T-helper 2 cell treated with Interferon-gamma antibody and Interleukin-4, amounts not matched to agents 100 ng/mL and 5 ng/mL, for 36 hours (primary cell): ENCODE results near the gene BABAM2. TPM values are rescaled to one million over a fixed set of nuclear protein-coding genes. Genes with fewer than 3 reads are reported as not detected.
"Not testable (repeated sequence)": the region's sequence is repeated elsewhere in the genome, so short reads cannot be mapped to it uniquely, and the experiment has no call there.

Source experiments
- intact Hi-C: fragments of 100-400 bp; cut with micrococcal nuclease; formaldehyde crosslinking; loops from one replicate; pipeline ENCODE4 v1.15.1; 2023
- total RNA-seq: library from RNA; stranded (reverse); gene quantifications from 2 replicates; pipeline ENCODE4 v1.2.3, GENCODE V29; 2022

The BABAM2 gene
- total RNA-seq, 1 donor from 2014 or later: 40.4 TPM

GRCh38 chr2:28363686-28364280 lies 473.3 kb downstream of the BABAM2 start:
- intact Hi-C loops: loop anchor here (10.0 kb wide), 1 partner anchor 531 kb away; the partner anchor contains the start of gene WDR43

- intact Hi-C loops: loop anchor here (10.0 kb wide), 1 partner anchor 530 kb away; the partner anchor contains the start of gene WDR43
Measured at GRCh38 chr2:28364610-28365009, 474.1 kb downstream of the BABAM2 start.

- intact Hi-C loops: loop anchor here (10.0 kb wide), 1 partner anchor 530 kb away; the partner anchor contains the start of gene WDR43
Measured at GRCh38 chr2:28365158-28365557, 474.6 kb downstream of the BABAM2 start.

GRCh38 chr2:28366149-28366495 lies 475.6 kb downstream of the BABAM2 start:
- intact Hi-C loops: loop anchor here (1.0 to 10.0 kb wide), 3 partner anchors 24 to 529 kb away; partner anchors contain the start of genes TRMT61B and WDR43

- intact Hi-C loops: loop anchor here (1.0 to 10.0 kb wide), 3 partner anchors 24 to 528 kb away; partner anchors contain the start of genes TRMT61B and WDR43
Measured at GRCh38 chr2:28366496-28367282, 476.2 kb downstream of the BABAM2 start.

- intact Hi-C loops: loop anchor here (2.0 to 10.0 kb wide), 2 partner anchors 503 to 527 kb away; partner anchors contain the start of genes TRMT61B and WDR43
Measured at GRCh38 chr2:28367667-28368356, 477.3 kb downstream of the BABAM2 start.

GRCh38 chr2:28368357-28368798 lies 477.8 kb downstream of the BABAM2 start:
- intact Hi-C loops: loop anchor here (10.0 kb wide), 1 partner anchor 526 kb away; the partner anchor contains the start of gene WDR43

GRCh38 chr2:28369358-28369757 lies 478.8 kb downstream of the BABAM2 start:
- intact Hi-C loops: loop anchor here (10.0 kb wide), 1 partner anchor 525 kb away; the partner anchor contains the start of gene WDR43

- intact Hi-C loops: no loop called here
Measured at GRCh38 chr2:28370354-28370753, 479.8 kb downstream of the BABAM2 start.

GRCh38 chr2:28371728-28372127 lies 481.2 kb downstream of the BABAM2 start:
- intact Hi-C loops: not testable (repeated sequence)

GRCh38 chr2:28373854-28374253 lies 483.3 kb downstream of the BABAM2 start:
- intact Hi-C loops: no loop called here

- intact Hi-C loops: no loop called here
Measured at GRCh38 chr2:28374331-28374730, 483.8 kb downstream of the BABAM2 start.

- intact Hi-C loops: no loop called here
Measured at GRCh38 chr2:28375236-28375635, 484.7 kb downstream of the BABAM2 start.

GRCh38 chr2:28375742-28376631 lies 485.5 kb downstream of the BABAM2 start:
- intact Hi-C loops: no loop called here

GRCh38 chr2:28377195-28377816 lies 486.8 kb downstream of the BABAM2 start:
- intact Hi-C loops: no loop called here

- intact Hi-C loops: no loop called here
Measured at GRCh38 chr2:28377984-28378678, 487.6 kb downstream of the BABAM2 start.

- intact Hi-C loops: no loop called here
Measured at GRCh38 chr2:28378679-28379584, 488.4 kb downstream of the BABAM2 start.

GRCh38 chr2:28380219-28380618 lies 489.7 kb downstream of the BABAM2 start:
- intact Hi-C loops: no loop called here
